GM12873 (cell line): ENCODE results near the gene PDK3.

Source experiments
- CTCF ChIP-seq: IDR thresholded peaks from 2 replicates; pipeline ENCODE4 v1.5.1; 2012; ENCODE audit warnings: low read depth, mild to moderate bottlenecking, moderate library complexity, low read length, control low read depth; ENCODE audit not compliant: insufficient read depth; ENCODE audit errors: missing control alignments

PDK3 gene

GRCh38 chrX:24482823-24483415 lies 17.8 kb downstream of the PDK3 start:
- no peak for TF ChIP-seq CTCF

GRCh38 chrX:24483596-24483995 lies 18.5 kb downstream of the PDK3 start:
- TF ChIP-seq CTCF: no peak

GRCh38 chrX:24485323-24485722 lies 20.2 kb downstream of the PDK3 start:
- TF ChIP-seq CTCF: no peak

GRCh38 chrX:24485976-24486680 lies 21.0 kb downstream of the PDK3 start:
- no peak for TF ChIP-seq CTCF

GRCh38 chrX:24487571-24487970 lies 22.5 kb downstream of the PDK3 start:
- no peak for TF ChIP-seq CTCF

GRCh38 chrX:24491741-24492140 lies 26.7 kb downstream of the PDK3 start:
- TF ChIP-seq CTCF: no peak

GRCh38 chrX:24493740-24494581 lies 28.9 kb downstream of the PDK3 start:
- no peak for TF ChIP-seq CTCF
